Activated naive CD4-positive, alpha-beta T cell treated with anti-CD3 and anti-CD28 coated beads, Interleukin-2, amount 50 U/mL, for 72 hours (primary cell): ENCODE measurements around the gene TBL3. TPM values are rescaled to one million over a fixed set of nuclear protein-coding genes. Genes with fewer than 3 reads are reported as not detected.
"Not testable (repeated sequence)": the region's sequence is repeated elsewhere in the genome, so short reads cannot be mapped to it uniquely, and the experiment has no call there.

ENCODE experiments used
- ATAC-seq, 2 donors: fragments of 150-1000 bp; cut with Tn5 transposase; 2 replicates each; pipeline ENCODE4 v1.10.0; 2021; ENCODE audit warnings: mild to moderate bottlenecking in 2 of 2, moderate library complexity in 2 of 2
- DNase-seq, 2 donors: peaks; one replicate each; pipeline ENCODE4 v3.0.0; 2021 to 2022; ENCODE audit warnings: low spot score in 2 of 2
- H3K27ac Mint-ChIP-seq, 2 donors: one replicate each; pipeline ENCODE4 v1.8.0; 2022; ENCODE audit warnings: mild to moderate bottlenecking in 2 of 2, mixed read lengths in 2 of 2
- H3K36me3 Mint-ChIP-seq, 2 donors: one replicate each; pipeline ENCODE4 v1.8.0; 2022; ENCODE audit warnings: mixed read lengths in 2 of 2
- H3K9me3 Mint-ChIP-seq, 2 donors: one replicate each; pipeline ENCODE4 v1.8.0; 2022; ENCODE audit warnings: mixed read lengths in 2 of 2
- total RNA-seq, 2 donors: library from RNA; stranded (reverse); gene quantifications; one replicate each; pipeline ENCODE4 v1.2.3, GENCODE V29; 2022

The TBL3 gene
- 10 to 100 TPM; 18.8 to 37.2 TPM for total RNA-seq

GRCh38 chr16:1971796-1972489, at the start of gene TBL3:
Gene TBL3, plus strand, starts transcription at chr16:1972053. Its CDS starts 112 bp downstream, at chr16:1972165.
- ATAC-seq: peak; percentile 96 to 97
- H3K36me3 Mint-ChIP-seq: peaks cover 21 to 34% of the 10 kb centered on the region in 2 donors
- H3K9me3 Mint-ChIP-seq: no peaks in the 10 kb centered on the region
- H3K27ac Mint-ChIP-seq: peak within 1 kb of the TSS; percentile 97 to 98
- peak; percentile 97 for DNase-seq

GRCh38 chr16:1922357-1922756, 49.5 kb upstream of the TBL3 start:
- Mint-ChIP-seq H3K9me3 (peaks cover 0 to 3% of the 10 kb centered on the region in 2 donors), H3K27ac (no peak overlapping the region), H3K36me3 (peaks cover 0 to 10% of the 10 kb centered on the region in 2 donors)
- DNase-seq (no peak), ATAC-seq (no peak)

- peaks cover 0 to 3% of the 10 kb centered on the region in 2 donors for H3K9me3 Mint-ChIP-seq
- peaks cover 0 to 10% of the 10 kb centered on the region in 2 donors for H3K36me3 Mint-ChIP-seq
- no peak overlapping the region for H3K27ac Mint-ChIP-seq
- ATAC-seq (peak in 1 of 2 donors; percentile 46), DNase-seq (no peak)
Observed at GRCh38 chr16:1923299-1924034, 48.4 kb upstream of the TBL3 start.

- H3K9me3 Mint-ChIP-seq: peaks cover 0 to 3% of the 10 kb centered on the region in 2 donors
- peaks cover 0 to 10% of the 10 kb centered on the region in 2 donors for H3K36me3 Mint-ChIP-seq
- ATAC-seq: no peak
Observed at GRCh38 chr16:1924095-1924494, 47.8 kb upstream of the TBL3 start.

GRCh38 chr16:1926271-1926670, 45.6 kb upstream of the TBL3 start:
- peaks cover 0 to 3% of the 10 kb centered on the region in 2 donors for H3K9me3 Mint-ChIP-seq
- peaks cover 0 to 6% of the 10 kb centered on the region in 2 donors for H3K36me3 Mint-ChIP-seq
- DNase-seq: no peak
- H3K27ac Mint-ChIP-seq: no peak overlapping the region
- ATAC-seq: no peak

More at GRCh38 chr16:1924095-1924494, 47.8 kb upstream of the TBL3 start:
- no peak for DNase-seq
- no peak overlapping the region for H3K27ac Mint-ChIP-seq

GRCh38 chr16:1929105-1929504, 42.7 kb upstream of the TBL3 start:
- DNase-seq (no peak), ATAC-seq (peak; percentile 28 to 36)
- no peaks in the 10 kb centered on the region for H3K36me3 Mint-ChIP-seq
- peak overlapping the region; percentile 17 to 64 for H3K27ac Mint-ChIP-seq
- H3K9me3 Mint-ChIP-seq: no peaks in the 10 kb centered on the region

GRCh38 chr16:1929578-1930337, 42.1 kb upstream of the TBL3 start:
- DNase-seq: peak; percentile 95 to 100
- Mint-ChIP-seq H3K9me3 (no peaks in the 10 kb centered on the region), H3K27ac (peak overlapping the region in 1 of 2 donors; percentile 64), H3K36me3 (no peaks in the 10 kb centered on the region)
- ATAC-seq: peak; percentile 93 to 94

GRCh38 chr16:1930338-1930720, 41.5 kb upstream of the TBL3 start:
- no peak overlapping the region for H3K27ac Mint-ChIP-seq

GRCh38 chr16:1932050-1933028, 39.5 kb upstream of the TBL3 start:
- Mint-ChIP-seq H3K36me3 (no peaks in the 10 kb centered on the region), H3K9me3 (no peaks in the 10 kb centered on the region), H3K27ac (no peak overlapping the region)
- no peak for DNase-seq
- ATAC-seq: no peak

More at GRCh38 chr16:1930338-1930720, 41.5 kb upstream of the TBL3 start:
- Mint-ChIP-seq H3K36me3 (no peaks in the 10 kb centered on the region), H3K9me3 (no peaks in the 10 kb centered on the region)
- ATAC-seq (no peak), DNase-seq (no peak)

GRCh38 chr16:1933097-1933661, 38.7 kb upstream of the TBL3 start:
- Mint-ChIP-seq H3K9me3 (no peaks in the 10 kb centered on the region), H3K27ac (no peak overlapping the region), H3K36me3 (no peaks in the 10 kb centered on the region)
- ATAC-seq (no peak), DNase-seq (no peak)

GRCh38 chr16:1936945-1937479, 34.8 kb upstream of the TBL3 start:
- Mint-ChIP-seq H3K36me3 (peaks cover 0 to 6% of the 10 kb centered on the region in 2 donors), H3K9me3 (no peaks in the 10 kb centered on the region), H3K27ac (peak overlapping the region in 1 of 2 donors; percentile 50)
- DNase-seq (no peak), ATAC-seq (no peak)

GRCh38 chr16:1938316-1938715, 33.5 kb upstream of the TBL3 start:
- no peak overlapping the region for H3K27ac Mint-ChIP-seq
- H3K9me3 Mint-ChIP-seq: no peaks in the 10 kb centered on the region
- ATAC-seq (no peak), DNase-seq (no peak)
- H3K36me3 Mint-ChIP-seq: peaks cover 0 to 11% of the 10 kb centered on the region in 2 donors

- Mint-ChIP-seq H3K27ac (no peak overlapping the region), H3K36me3 (peaks cover 0 to 11% of the 10 kb centered on the region in 2 donors), H3K9me3 (no peaks in the 10 kb centered on the region)
- DNase-seq (no peak), ATAC-seq (no peak)
Observed at GRCh38 chr16:1938910-1939309, 32.9 kb upstream of the TBL3 start.

- not testable (repeated sequence) for H3K9me3 Mint-ChIP-seq, DNase-seq, H3K27ac Mint-ChIP-seq, ATAC-seq
- H3K36me3 Mint-ChIP-seq: peaks cover 0 to 11% of the 10 kb centered on the region in 2 donors
Observed at GRCh38 chr16:1939833-1940232, 32.0 kb upstream of the TBL3 start.
